ENCODE data around the gene TRIM25.

The TRIM25 gene

GRCh38 chr17:56929362-56929969, 15.6 kb upstream of the TRIM25 start:
- in situ Hi-C loops (cut with MboI; ENCODE audit: low sequenced_read_pairs), result no loop called here

GRCh38 chr17:56928586-56928985, 14.7 kb upstream of the TRIM25 start:
- in situ Hi-C loops (cut with MboI; ENCODE audit: low sequenced_read_pairs), result no loop called here

- in situ Hi-C loops (cut with MboI; ENCODE audit: low sequenced_read_pairs), result no loop called here
These were observed 12.9 kb upstream of the TRIM25 start for GRCh38 chr17:56926704-56927103.

- in situ Hi-C loops (cut with MboI; ENCODE audit: low sequenced_read_pairs), result no loop called here
These were observed 12.4 kb upstream of the TRIM25 start for GRCh38 chr17:56926270-56926669.

- in situ Hi-C loops (cut with MboI; ENCODE audit: low sequenced_read_pairs), result no loop called here
These were observed 11.2 kb upstream of the TRIM25 start for GRCh38 chr17:56925088-56925487.

GRCh38 chr17:56919717-56920116, 5.9 kb upstream of the TRIM25 start:
- in situ Hi-C loops (cut with MboI; ENCODE audit: low sequenced_read_pairs), result no loop called here

- in situ Hi-C loops (cut with MboI; ENCODE audit: low sequenced_read_pairs), result no loop called here
These were observed 5.1 kb upstream of the TRIM25 start for GRCh38 chr17:56918916-56919315.

- in situ Hi-C loops (cut with MboI; ENCODE audit: low sequenced_read_pairs), result no loop called here
These were observed 3.9 kb upstream of the TRIM25 start for GRCh38 chr17:56917559-56918296.

- in situ Hi-C loops (cut with MboI; ENCODE audit: low sequenced_read_pairs), result no loop called here
These were observed 878 bp upstream of the TRIM25 start for GRCh38 chr17:56914581-56915273.

- in situ Hi-C loops (cut with MboI; ENCODE audit: low sequenced_read_pairs), result no loop called here
These were observed 439 bp downstream of the TRIM25 start for GRCh38 chr17:56913353-56913866.

GRCh38 chr17:56913000-56913311, 893 bp downstream of the TRIM25 start:
- in situ Hi-C loops (cut with MboI; ENCODE audit: low sequenced_read_pairs), result no loop called here

- in situ Hi-C loops (cut with MboI; ENCODE audit: low sequenced_read_pairs), result no loop called here
These were observed 1.5 kb downstream of the TRIM25 start for GRCh38 chr17:56912105-56912999.

- in situ Hi-C loops (cut with MboI; ENCODE audit: low sequenced_read_pairs), result no loop called here
These were observed 3.2 kb downstream of the TRIM25 start for GRCh38 chr17:56910509-56911235.

- in situ Hi-C loops (cut with MboI; ENCODE audit: low sequenced_read_pairs), result no loop called here
These were observed 3.9 kb downstream of the TRIM25 start for GRCh38 chr17:56909742-56910508.

- in situ Hi-C loops (cut with MboI; ENCODE audit: low sequenced_read_pairs), result no loop called here
These were observed 5.8 kb downstream of the TRIM25 start for GRCh38 chr17:56908001-56908542.

GRCh38 chr17:56903560-56903959, 10.3 kb downstream of the TRIM25 start:
- in situ Hi-C loops (cut with MboI; ENCODE audit: low sequenced_read_pairs), result no loop called here

GRCh38 chr17:56902348-56902747, 11.5 kb downstream of the TRIM25 start:
- in situ Hi-C loops (cut with MboI; ENCODE audit: low sequenced_read_pairs), result no loop called here

GRCh38 chr17:56899403-56899802, 14.4 kb downstream of the TRIM25 start:
- in situ Hi-C loops (cut with MboI; ENCODE audit: low sequenced_read_pairs), result no loop called here

- in situ Hi-C loops (cut with MboI; ENCODE audit: low sequenced_read_pairs), result no loop called here
These were observed 15.0 kb downstream of the TRIM25 start for GRCh38 chr17:56898874-56899273.

All from HL-60/S4 treated with phorbol 12-myristate 13-acetate at 8.2 ng/mL for 4 days and 3 days (cell line).